Mesodermal cell (in vitro differentiated cells): ENCODE measurements around the gene MIDN.

Experiments used
- H3K27ac ChIP-seq: 2 replicates; pipeline ENCODE4 v1.7.0; 2013; ENCODE audit warnings: mild to moderate bottlenecking, low read depth, low read length, moderate library complexity; ENCODE audit not compliant: severe bottlenecking
- H3K36me3 ChIP-seq: 2 replicates; pipeline ENCODE4 v1.7.1; 2013; ENCODE audit warnings: mild to moderate bottlenecking, low read length, moderate library complexity; ENCODE audit not compliant: control insufficient read depth, insufficient read depth
- H3K4me1 ChIP-seq: one replicate; pipeline ENCODE4 v1.7.1; 2013; ENCODE audit warnings: mild to moderate bottlenecking, low read length; ENCODE audit not compliant: insufficient read depth, control insufficient read depth, poor library complexity, severe bottlenecking
- H3K4me3 ChIP-seq: 2 replicates; pipeline ENCODE4 v1.7.0; 2013; ENCODE audit warnings: low read length, control low read depth, mild to moderate bottlenecking; ENCODE audit not compliant: insufficient read depth, poor library complexity, severe bottlenecking; ENCODE audit errors: extremely low read depth
- H3K9me3 ChIP-seq: 2 replicates; pipeline ENCODE4 v1.7.1; 2013; ENCODE audit warnings: mild to moderate bottlenecking, low read length, moderate library complexity; ENCODE audit not compliant: control insufficient read depth
- WGBS, 2 experiments: methylation state at CpG; one replicate each; pipeline ENCODE4 v1.1.5; 2013; ENCODE audit warnings: missing lambda C conversion rate in 2 of 2; ENCODE audit not compliant: insufficient coverage in 2 of 2; 5-methylcytosine and 5-hydroxymethylcytosine counted together

Gene MIDN

GRCh38 chr19:1269478-1270212, 21.3 kb downstream of the MIDN start:
- peaks cover 50% of the 10 kb centered on the region for H3K36me3 ChIP-seq
- H3K27ac ChIP-seq, result peak overlapping the region; percentile 97
- H3K4me3 ChIP-seq, result peak overlapping the region; percentile 85
- no peaks in the 10 kb centered on the region for H3K9me3 ChIP-seq
- H3K4me1 ChIP-seq, result peaks cover 67% of the 10 kb centered on the region
- WGBS, 2 experiments, result 1% methylated on average over 35 to 59 of the region's 64 CpGs

DNA sequence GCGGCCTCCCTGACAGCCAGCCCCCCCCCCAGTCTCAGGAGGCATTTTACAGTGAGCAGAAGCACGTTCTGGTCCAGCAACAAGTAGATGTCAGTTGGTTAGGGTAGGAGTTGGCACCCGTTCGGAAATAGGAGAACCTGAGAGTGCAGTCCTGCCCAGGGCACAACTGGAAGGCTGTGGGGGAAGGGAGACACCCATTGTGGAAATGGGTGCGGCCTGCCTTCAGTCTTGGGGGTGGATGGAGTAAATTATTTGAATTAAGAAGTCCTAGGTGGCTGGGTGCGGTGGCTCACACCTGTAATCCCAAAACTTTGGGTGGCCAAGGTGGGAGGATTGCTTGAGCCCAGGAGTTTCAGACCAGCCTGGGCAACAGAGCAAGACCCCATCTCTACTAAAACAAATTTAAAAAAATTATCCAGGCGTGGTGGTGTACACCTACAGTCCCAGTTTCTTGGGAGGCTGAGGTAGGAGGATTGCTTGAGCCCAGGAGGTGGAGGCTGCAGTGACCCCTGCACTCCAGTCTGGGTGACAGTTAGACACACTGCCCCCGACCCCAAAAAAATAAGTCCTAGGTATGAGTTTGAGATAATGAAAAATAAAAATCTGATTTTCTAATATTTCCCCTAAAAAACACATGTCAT, 21.9 kb downstream of the MIDN start:
- peak overlapping the region; percentile 85 for H3K4me3 ChIP-seq
- no peaks in the 10 kb centered on the region for H3K9me3 ChIP-seq
- peaks cover 61% of the 10 kb centered on the region for H3K4me1 ChIP-seq
- H3K27ac ChIP-seq, result peak overlapping the region; percentile 97
- H3K36me3 ChIP-seq, result peaks cover 54% of the 10 kb centered on the region
- WGBS, 2 experiments, result 54 to 55% methylated on average over 4 to 5 of the region's 8 CpGs

GRCh38 chr19:1270854-1271527, 22.6 kb downstream of the MIDN start:
- H3K4me1 ChIP-seq, result peaks cover 57% of the 10 kb centered on the region
- peaks cover 54% of the 10 kb centered on the region for H3K36me3 ChIP-seq
- no peaks in the 10 kb centered on the region for H3K9me3 ChIP-seq
- 96 to 97% methylated on average over 25 of the region's 26 CpGs for WGBS, 2 experiments
- H3K4me3 ChIP-seq, result peak overlapping the region; percentile 85
- H3K27ac ChIP-seq, result peak overlapping the region; percentile 97

DNA sequence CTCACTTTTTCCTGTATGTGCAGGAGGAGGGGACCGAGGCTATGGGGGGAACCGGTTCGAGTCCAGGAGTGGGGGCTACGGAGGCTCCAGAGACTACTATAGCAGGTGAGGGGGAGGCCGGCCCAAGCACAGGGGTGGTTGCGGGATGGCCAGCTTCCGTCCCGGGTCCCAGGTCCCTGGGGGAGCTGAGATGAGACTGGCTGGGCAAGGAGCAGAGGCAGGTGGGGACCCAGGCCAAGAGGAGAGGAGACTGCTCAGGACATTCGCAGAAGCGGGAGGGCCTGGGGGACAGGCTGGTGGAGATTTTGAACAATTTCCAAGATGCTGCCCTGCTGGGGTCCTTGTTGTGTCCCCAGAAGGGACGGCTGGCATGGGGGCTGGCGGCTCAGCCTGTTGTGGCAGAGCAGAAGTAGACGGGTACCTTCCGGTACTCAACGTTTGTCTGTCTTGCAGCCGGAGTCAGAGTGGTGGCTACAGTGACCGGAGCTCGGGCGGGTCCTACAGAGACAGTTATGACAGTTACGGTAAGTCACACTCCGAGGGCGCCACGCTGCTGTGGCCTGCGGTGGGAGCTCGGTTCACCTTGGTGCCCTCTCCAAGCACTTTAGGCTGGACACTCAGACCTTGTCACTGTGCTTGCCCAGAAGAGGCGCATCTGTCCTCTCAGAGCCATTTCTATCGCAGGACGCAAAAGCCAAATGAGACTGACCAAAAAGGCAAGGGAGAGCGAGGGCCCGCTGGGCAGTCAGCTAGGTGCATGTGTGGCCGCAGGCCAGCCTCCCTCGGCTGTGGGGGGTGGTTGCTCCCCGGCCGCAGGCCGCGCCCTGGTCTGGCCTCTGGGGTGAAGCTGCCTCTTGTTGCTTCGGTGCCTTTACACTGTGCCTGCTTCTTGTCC, 23.4 kb downstream of the MIDN start:
- 94 to 96% methylated on average over 34 to 36 of the region's 37 CpGs for WGBS, 2 experiments
- Histone ChIP-seq H3K36me3 (peaks cover 54% of the 10 kb centered on the region), H3K27ac (peak overlapping the region; percentile 16), H3K9me3 (no peaks in the 10 kb centered on the region), H3K4me3 (no peak overlapping the region), H3K4me1 (peaks cover 54% of the 10 kb centered on the region)

GRCh38 chr19:1272423-1273262, 24.3 kb downstream of the MIDN start:
- peak overlapping the region; percentile 37 for H3K27ac ChIP-seq
- H3K36me3 ChIP-seq, result peaks cover 58% of the 10 kb centered on the region
- H3K9me3 ChIP-seq, result no peaks in the 10 kb centered on the region
- no peak overlapping the region for H3K4me3 ChIP-seq
- H3K4me1 ChIP-seq, result peaks cover 47% of the 10 kb centered on the region
- WGBS, 2 experiments, result 96 to 98% methylated on average over 30 to 32 of the region's 33 CpGs

DNA sequence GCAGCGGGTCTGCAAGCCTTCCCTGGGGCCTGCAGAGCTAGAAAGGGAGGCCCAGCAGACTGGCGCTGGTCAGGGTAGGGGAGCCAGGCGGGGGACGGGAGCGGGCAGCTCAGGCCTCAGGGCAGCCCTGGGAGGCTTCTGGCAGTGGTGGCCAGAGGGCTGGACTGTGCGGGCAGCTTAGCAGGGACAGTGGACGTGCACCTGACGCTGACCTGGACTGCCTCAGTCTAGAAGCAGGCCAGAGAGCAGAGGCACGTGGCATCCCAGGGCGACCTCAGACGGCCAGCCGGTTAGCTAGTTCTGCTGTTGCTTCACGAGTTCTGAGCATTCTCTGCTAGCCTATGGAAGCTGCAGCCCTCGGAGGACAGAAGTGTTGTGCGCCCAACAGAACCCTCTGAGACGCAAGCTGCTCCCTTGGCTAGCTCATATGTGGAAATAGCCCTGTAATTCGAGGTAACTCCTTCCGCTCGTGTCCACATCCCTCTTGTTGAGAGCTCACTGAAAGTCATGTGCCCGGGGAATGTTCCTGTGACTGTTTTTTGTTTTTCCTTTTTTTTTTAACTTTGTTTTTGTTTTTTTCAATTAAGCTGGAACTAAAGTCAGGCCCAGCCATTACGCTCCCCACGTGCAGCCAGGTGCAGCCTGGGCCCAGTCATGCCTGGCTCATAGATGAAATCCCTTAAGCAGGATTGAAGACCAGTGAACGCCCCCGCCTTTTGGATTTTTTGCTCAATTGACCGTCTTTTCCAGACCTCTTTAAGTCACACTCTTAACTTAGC, 25.1 kb downstream of the MIDN start:
- Histone ChIP-seq H3K4me3 (no peak overlapping the region), H3K36me3 (peaks cover 61% of the 10 kb centered on the region), H3K27ac (peak overlapping the region; percentile 99), H3K9me3 (no peaks in the 10 kb centered on the region), H3K4me1 (peaks cover 39% of the 10 kb centered on the region)
- 95 to 99% methylated on average over 24 to 25 of the region's 25 CpGs for WGBS, 2 experiments

GRCh38 chr19:1274081-1274851, 25.9 kb downstream of the MIDN start:
- H3K4me3 ChIP-seq, result peak overlapping the region; percentile 52
- peaks cover 35% of the 10 kb centered on the region for H3K4me1 ChIP-seq
- peaks cover 68% of the 10 kb centered on the region for H3K36me3 ChIP-seq
- no peaks in the 10 kb centered on the region for H3K9me3 ChIP-seq
- H3K27ac ChIP-seq, result peak overlapping the region; percentile 99
- WGBS, 2 experiments, result 86 to 92% methylated on average over 34 to 39 of the region's 46 CpGs

DNA sequence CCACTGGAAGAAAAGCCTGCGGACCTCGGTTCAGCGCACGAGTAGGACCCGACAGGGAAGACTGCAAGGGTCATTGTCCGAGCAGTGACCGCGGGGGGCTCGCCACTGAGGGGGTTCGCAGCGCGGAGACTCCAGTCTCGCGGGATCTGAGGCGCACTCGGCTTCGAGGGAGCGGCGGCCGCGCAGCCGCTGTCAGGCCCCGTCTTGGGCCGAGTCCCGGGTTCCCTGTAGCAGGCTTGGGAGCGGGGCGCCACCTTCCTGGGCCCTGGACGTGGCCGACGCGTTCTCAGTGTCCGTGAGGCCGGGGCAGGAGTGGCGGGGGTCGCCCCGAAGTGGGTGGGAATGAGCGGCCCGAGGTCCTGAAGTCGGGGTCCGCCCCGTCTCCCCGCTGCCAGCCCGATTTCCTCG, 26.5 kb downstream of the MIDN start:
- Histone ChIP-seq H3K4me1 (peaks cover 35% of the 10 kb centered on the region), H3K4me3 (peak overlapping the region; percentile 52), H3K27ac (peak overlapping the region; percentile 99), H3K9me3 (no peaks in the 10 kb centered on the region), H3K36me3 (peaks cover 66% of the 10 kb centered on the region)
- 45 to 54% methylated on average over 40 to 43 of the region's 44 CpGs for WGBS, 2 experiments
